ENCODE data around the gene NDUFB10.

DNA sequence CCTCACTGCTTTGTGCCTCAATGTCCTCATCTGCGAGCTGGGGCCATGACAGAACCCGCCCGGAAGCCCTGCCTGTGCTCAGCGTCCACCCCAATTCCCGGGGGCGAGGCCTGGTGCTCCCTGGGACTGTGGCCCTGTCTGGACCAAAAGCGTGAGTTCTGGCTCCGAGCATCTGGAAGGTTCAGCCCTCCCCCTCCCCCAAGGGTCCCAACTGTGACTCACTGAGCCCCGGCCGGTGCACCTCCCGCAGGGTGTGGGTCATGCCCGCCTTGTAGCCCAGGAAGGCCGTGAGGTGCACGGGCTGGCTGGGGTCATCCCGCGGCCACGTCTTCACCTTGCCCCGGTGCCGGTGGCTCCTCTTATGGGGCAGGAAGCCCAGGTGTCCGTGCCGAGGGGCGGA lies 5.6 kb upstream of the NDUFB10 start:
- TF ChIP-seq, protein P1, sequence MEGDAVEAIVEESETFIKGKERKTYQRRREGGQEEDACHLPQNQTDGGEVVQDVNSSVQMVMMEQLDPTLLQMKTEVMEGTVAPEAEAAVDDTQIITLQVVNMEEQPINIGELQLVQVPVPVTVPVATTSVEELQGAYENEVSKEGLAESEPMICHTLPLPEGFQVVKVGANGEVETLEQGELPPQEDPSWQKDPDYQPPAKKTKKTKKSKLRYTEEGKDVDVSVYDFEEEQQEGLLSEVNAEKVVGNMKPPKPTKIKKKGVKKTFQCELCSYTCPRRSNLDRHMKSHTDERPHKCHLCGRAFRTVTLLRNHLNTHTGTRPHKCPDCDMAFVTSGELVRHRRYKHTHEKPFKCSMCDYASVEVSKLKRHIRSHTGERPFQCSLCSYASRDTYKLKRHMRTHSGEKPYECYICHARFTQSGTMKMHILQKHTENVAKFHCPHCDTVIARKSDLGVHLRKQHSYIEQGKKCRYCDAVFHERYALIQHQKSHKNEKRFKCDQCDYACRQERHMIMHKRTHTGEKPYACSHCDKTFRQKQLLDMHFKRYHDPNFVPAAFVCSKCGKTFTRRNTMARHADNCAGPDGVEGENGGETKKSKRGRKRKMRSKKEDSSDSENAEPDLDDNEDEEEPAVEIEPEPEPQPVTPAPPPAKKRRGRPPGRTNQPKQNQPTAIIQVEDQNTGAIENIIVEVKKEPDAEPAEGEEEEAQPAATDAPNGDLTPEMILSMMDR (IDR thresholded peaks at IDR 0.05), result no peak
- TF ChIP-seq ZFX (IDR thresholded peaks at IDR 0.05; ENCODE audit: borderline replicate concordance), result no peak

Measured in 22Rv1 (cell line).